SU-DHL-6 (cell line): Measurements from ENCODE around the gene SPECC1.

ENCODE experiments used
- H2AFZ ChIP-seq: fragments of 200-600 bp; sonication (generic); 2 replicates; pipeline ENCODE4 v1.6.1; 2014; ENCODE audit warnings: low read depth, mild to moderate bottlenecking, moderate library complexity, mixed read lengths, antibody characterized with exemption, low read length; ENCODE audit not compliant: severe bottlenecking
- H3F3A ChIP-seq: fragments of 200-600 bp; shearing (Covaris generic); 2 replicates; pipeline ENCODE4 v1.6.0; 2016; ENCODE audit warnings: antibody characterized with exemption, mild to moderate bottlenecking; ENCODE audit not compliant: insufficient read depth
- H3K27ac ChIP-seq: fragments of 200-600 bp; sonication (generic); 2 replicates; pipeline ENCODE4 v1.5.1; 2016; ENCODE audit warnings: low read depth, mild to moderate bottlenecking, low read length, moderate library complexity, mixed read lengths
- H3K27me3 ChIP-seq: fragments of 200-600 bp; sonication (generic), shearing (Covaris generic); 2 replicates; pipeline ENCODE4 v1.6.0; 2014; ENCODE audit warnings: mild to moderate bottlenecking, low read length
- H3K36me3 ChIP-seq: fragments of 200-600 bp; sonication (generic); 2 replicates; pipeline ENCODE4 v1.6.1; 2014; ENCODE audit warnings: mild to moderate bottlenecking, low read length, mixed read lengths
- H3K4me2 ChIP-seq: fragments of 300-600, 200-600 bp; shearing (Covaris generic), sonication (generic); 2 replicates; pipeline ENCODE4 v1.6.0; 2014; ENCODE audit warnings: low read length, low read depth, mild to moderate bottlenecking; ENCODE audit not compliant: poor library complexity, severe bottlenecking
- H3K4me3 ChIP-seq: fragments of 200-600 bp; sonication (generic); 2 replicates; pipeline ENCODE4 v1.5.1; 2014; ENCODE audit warnings: antibody characterized with exemption, low read length, mild to moderate bottlenecking, mixed read lengths; ENCODE audit not compliant: insufficient read depth, poor library complexity, severe bottlenecking
- H3K79me2 ChIP-seq: fragments of 200-600 bp; sonication (generic); 2 replicates; pipeline ENCODE4 v1.6.1; 2014; ENCODE audit warnings: mild to moderate bottlenecking, low read length, moderate library complexity; ENCODE audit not compliant: insufficient read depth
- H3K9ac ChIP-seq: fragments of 200-600 bp; sonication (generic); 2 replicates; pipeline ENCODE4 v1.7.0; 2014; ENCODE audit warnings: mild to moderate bottlenecking, low read length
- H3K9me2 ChIP-seq: fragments of 200-600 bp; sonication (generic); replicated peaks from 2 replicates; pipeline ENCODE4 v1.6.1; 2014; ENCODE audit warnings: low read length; ENCODE audit not compliant: insufficient read depth
- H3K9me3 ChIP-seq: fragments of 200-600 bp; sonication (generic); 2 replicates; pipeline ENCODE4 v1.6.1; 2014; ENCODE audit warnings: low read length, mixed read lengths; ENCODE audit not compliant: insufficient read depth
- H4K20me1 ChIP-seq: fragments of 200-600 bp; sonication (generic); 2 replicates; pipeline ENCODE4 v1.6.1; 2014; ENCODE audit warnings: low read depth, mild to moderate bottlenecking, antibody characterized with exemption, low read length, moderate library complexity, mixed read lengths
- EZH2phosphoT487 ChIP-seq: fragments of 200-600 bp; sonication (generic), shearing (Covaris generic); conservative IDR thresholded peaks from 2 replicates; pipeline ENCODE4 v1.6.1; 2018; ENCODE audit warnings: mild to moderate bottlenecking, antibody characterized with exemption, low read length, moderate library complexity, mixed read lengths
- TF ChIP-seq, protein P1 (sequence below): fragments of 200-600 bp; sonication (generic); IDR thresholded peaks from one replicate; pipeline ENCODE4 v1.5.1; 2017; ENCODE audit warnings: antibody characterized with exemption, mild to moderate bottlenecking, low read length, moderate library complexity; ENCODE audit not compliant: insufficient read depth, poor library complexity, severe bottlenecking

The SPECC1 gene

DNA sequence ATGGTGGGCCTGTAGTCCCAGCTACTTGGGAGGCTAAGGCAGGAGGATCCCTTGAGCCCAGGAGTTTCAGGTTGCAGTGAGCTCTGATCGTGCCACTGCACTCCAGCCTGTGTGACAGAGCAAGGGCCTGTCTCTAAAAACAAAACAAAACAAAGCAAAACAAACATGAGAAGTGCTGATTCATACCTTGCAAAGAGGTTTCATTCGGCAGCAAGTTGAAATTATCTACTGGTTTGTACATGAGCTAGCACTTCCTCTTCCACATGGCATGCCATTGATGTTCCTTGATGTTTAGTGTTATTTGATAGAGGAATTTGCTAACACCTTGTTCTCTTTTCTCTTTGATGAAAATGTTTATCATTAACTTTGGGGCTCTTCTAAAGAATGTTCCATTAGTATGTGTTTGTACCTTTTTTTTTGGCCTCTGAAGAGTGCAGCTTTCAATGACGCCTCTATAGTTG, 50.6 kb downstream of the SPECC1 start:
- no peaks in the 10 kb centered on the region for H3K79me2 ChIP-seq
- no peaks in the 10 kb centered on the region for H4K20me1 ChIP-seq
- H3K27me3 ChIP-seq: no peaks in the 10 kb centered on the region
- no peak overlapping the region for H3K4me2 ChIP-seq
- H3F3A ChIP-seq: no peaks in the 10 kb centered on the region
- TF ChIP-seq EZH2phosphoT487: no peak
- TF ChIP-seq, protein P1, sequence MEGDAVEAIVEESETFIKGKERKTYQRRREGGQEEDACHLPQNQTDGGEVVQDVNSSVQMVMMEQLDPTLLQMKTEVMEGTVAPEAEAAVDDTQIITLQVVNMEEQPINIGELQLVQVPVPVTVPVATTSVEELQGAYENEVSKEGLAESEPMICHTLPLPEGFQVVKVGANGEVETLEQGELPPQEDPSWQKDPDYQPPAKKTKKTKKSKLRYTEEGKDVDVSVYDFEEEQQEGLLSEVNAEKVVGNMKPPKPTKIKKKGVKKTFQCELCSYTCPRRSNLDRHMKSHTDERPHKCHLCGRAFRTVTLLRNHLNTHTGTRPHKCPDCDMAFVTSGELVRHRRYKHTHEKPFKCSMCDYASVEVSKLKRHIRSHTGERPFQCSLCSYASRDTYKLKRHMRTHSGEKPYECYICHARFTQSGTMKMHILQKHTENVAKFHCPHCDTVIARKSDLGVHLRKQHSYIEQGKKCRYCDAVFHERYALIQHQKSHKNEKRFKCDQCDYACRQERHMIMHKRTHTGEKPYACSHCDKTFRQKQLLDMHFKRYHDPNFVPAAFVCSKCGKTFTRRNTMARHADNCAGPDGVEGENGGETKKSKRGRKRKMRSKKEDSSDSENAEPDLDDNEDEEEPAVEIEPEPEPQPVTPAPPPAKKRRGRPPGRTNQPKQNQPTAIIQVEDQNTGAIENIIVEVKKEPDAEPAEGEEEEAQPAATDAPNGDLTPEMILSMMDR: no peak
- H3K4me3 ChIP-seq: no peak overlapping the region
- H2AFZ ChIP-seq: no peak overlapping the region
- H3K9ac ChIP-seq: no peak overlapping the region
- H3K9me2 ChIP-seq: no peaks in the 10 kb centered on the region
- no peaks in the 10 kb centered on the region for H3K9me3 ChIP-seq
- H3K36me3 ChIP-seq: no peaks in the 10 kb centered on the region
- no peak overlapping the region for H3K27ac ChIP-seq

DNA sequence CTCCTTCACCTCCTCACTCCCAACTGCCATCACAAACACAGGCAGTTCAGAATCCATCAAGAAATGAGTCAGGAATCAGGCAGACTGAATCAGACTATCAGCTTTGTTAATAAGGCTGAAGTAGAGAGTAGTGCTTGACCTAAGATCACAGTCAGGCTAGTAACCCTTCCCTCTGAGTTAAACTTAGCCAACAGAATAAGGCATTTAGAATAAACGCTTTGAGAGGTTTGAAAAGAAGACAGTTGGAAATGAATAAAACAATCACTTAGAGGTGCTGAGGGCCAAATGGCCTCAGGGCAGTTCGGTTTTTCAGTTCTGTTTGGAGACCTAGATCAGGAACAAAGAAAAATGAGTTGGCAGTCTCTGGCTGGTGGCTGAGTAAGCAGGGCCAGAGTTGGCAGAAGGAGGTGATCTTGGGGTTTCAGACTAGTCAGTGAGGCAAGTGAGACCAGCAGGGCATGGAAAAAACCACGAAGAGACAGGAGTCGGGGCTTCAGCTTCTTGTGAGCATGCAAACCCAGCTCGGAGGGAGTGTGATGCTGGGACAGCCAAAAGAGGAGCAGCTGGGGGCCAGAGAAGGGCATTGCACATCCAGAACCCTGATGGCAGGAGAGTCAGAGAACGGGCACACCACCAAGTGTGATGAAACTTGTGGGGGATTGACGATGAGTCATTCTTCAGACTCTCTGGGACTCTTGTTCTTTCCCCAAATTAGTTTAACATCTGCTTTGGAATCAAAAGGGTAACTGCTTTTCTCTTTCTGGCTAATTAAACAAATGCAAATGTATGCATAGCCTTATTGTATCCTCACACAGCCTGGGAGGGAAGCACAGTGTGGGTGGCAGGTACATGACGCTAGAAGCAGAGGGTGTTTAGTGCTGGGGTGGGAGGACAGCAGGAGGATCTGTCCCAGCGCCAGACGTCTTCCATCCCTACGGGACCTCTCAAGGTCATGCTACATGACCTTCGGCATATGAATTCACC, 54.8 kb downstream of the SPECC1 start:
- H3K9me3 ChIP-seq: no peaks in the 10 kb centered on the region
- no peak overlapping the region for H3K4me2 ChIP-seq
- no peaks in the 10 kb centered on the region for H3F3A ChIP-seq
- no peaks in the 10 kb centered on the region for H4K20me1 ChIP-seq
- H3K4me3 ChIP-seq: no peak overlapping the region
- H3K79me2 ChIP-seq: no peaks in the 10 kb centered on the region
- H3K36me3 ChIP-seq: no peaks in the 10 kb centered on the region
- H3K9ac ChIP-seq: no peak overlapping the region
- H3K27me3 ChIP-seq: no peaks in the 10 kb centered on the region
- no peak overlapping the region for H2AFZ ChIP-seq
- no peaks in the 10 kb centered on the region for H3K9me2 ChIP-seq
- TF ChIP-seq, protein P1: no peak
- no peak for TF ChIP-seq EZH2phosphoT487
- H3K27ac ChIP-seq: no peak overlapping the region

DNA sequence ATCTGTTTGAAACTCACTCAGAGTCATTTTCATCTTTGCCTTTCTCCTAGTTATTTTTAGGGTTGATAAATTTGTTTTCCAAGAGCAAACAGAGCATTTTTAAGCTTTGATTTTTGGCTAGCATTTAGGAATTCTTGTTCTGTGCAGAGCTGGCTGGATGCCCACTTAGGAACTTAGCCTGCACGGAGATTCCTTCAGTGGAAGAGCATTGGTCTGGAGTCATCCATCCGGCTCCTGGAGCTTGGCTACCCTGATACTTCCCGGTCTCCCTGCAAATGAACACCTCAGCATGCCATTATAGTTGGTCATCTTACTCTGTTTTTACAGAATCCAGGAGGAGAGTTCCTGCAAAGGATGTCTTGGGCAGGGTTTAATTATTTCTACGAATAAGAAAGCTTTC, 57.1 kb downstream of the SPECC1 start:
- TF ChIP-seq, protein P1: no peak
- no peak for TF ChIP-seq EZH2phosphoT487
- Histone ChIP-seq H3K27ac (no peak overlapping the region), H3K9ac (no peak overlapping the region), H3K79me2 (no peaks in the 10 kb centered on the region), H3K4me2 (no peak overlapping the region), H3K36me3 (no peaks in the 10 kb centered on the region), H2AFZ (no peak overlapping the region), H3K4me3 (no peak overlapping the region), H4K20me1 (no peaks in the 10 kb centered on the region), H3K27me3 (no peaks in the 10 kb centered on the region), H3K9me3 (no peaks in the 10 kb centered on the region), H3K9me2 (no peaks in the 10 kb centered on the region), H3F3A (no peaks in the 10 kb centered on the region)
